ENCODE measurements around the gene PRSS56.

PRSS56 gene

GRCh38 chr2:232486558-232487384 is 33.4 kb upstream of the PRSS56 start:
- no peak for DNase-seq

GRCh38 chr2:232487385-232488096 is 32.6 kb upstream of the PRSS56 start, which contains the start of gene ECEL1:
Gene ECEL1, minus strand, starts transcription at chr2:232487834. Its CDS starts 1,181 bp downstream, at chr2:232486653.
- DNase-seq, result no peak

GRCh38 chr2:232488097-232488711 is 32.0 kb upstream of the PRSS56 start:
- DNase-seq, result no peak

- no peak for DNase-seq
Observed at GRCh38 chr2:232488721-232489300, 31.4 kb upstream of the PRSS56 start.

- DNase-seq, result no peak
Observed at GRCh38 chr2:232489516-232490220, 30.5 kb upstream of the PRSS56 start.

- no peak for DNase-seq
Observed at GRCh38 chr2:232490221-232491138, 29.7 kb upstream of the PRSS56 start.

- DNase-seq, result no peak
Observed at GRCh38 chr2:232491139-232491780, 28.9 kb upstream of the PRSS56 start.

- no peak for DNase-seq
Observed at GRCh38 chr2:232492236-232492848, 27.8 kb upstream of the PRSS56 start.

- no peak for DNase-seq
Observed at GRCh38 chr2:232492963-232493700, 27.1 kb upstream of the PRSS56 start.

GRCh38 chr2:232493701-232494474 is 26.3 kb upstream of the PRSS56 start:
- DNase-seq, result no peak

GRCh38 chr2:232494542-232494941 is 25.6 kb upstream of the PRSS56 start:
- DNase-seq, result no peak

- no peak for DNase-seq
Observed at GRCh38 chr2:232495292-232495691, 24.9 kb upstream of the PRSS56 start.

GRCh38 chr2:232496501-232497270 is 23.5 kb upstream of the PRSS56 start:
- DNase-seq, result no peak

GRCh38 chr2:232497348-232497747 is 22.8 kb upstream of the PRSS56 start:
- no peak for DNase-seq

- DNase-seq, result no peak
Observed at GRCh38 chr2:232498452-232498851, 21.7 kb upstream of the PRSS56 start.

- DNase-seq, result no peak
Observed at GRCh38 chr2:232501331-232501771, 18.8 kb upstream of the PRSS56 start.

GRCh38 chr2:232501794-232502390 is 18.3 kb upstream of the PRSS56 start:
- DNase-seq, result no peak

- DNase-seq, result no peak
Observed at GRCh38 chr2:232502511-232502910, 17.7 kb upstream of the PRSS56 start.
